IPS-18a (cell line): ENCODE data around the gene RSRC2.
A peak's percentile ranks its signal among the peaks of the same experiment; 100 is the strongest.
"Not testable (repeated sequence)": the region's sequence is repeated elsewhere in the genome, so short reads cannot be mapped to it uniquely, and the experiment has no call there.

Source experiments
- H3K27ac ChIP-seq: one replicate; pipeline ENCODE4 v1.5.1; 2013; ENCODE audit warnings: low read length
- H3K27me3 ChIP-seq: one replicate; pipeline ENCODE4 v1.6.1; 2013; ENCODE audit warnings: mild to moderate bottlenecking, low read length; ENCODE audit not compliant: control insufficient read depth, insufficient read depth
- H3K36me3 ChIP-seq: one replicate; pipeline ENCODE4 v1.6.1; 2013; ENCODE audit warnings: low read depth, low read length; ENCODE audit not compliant: control insufficient read depth
- H3K4me1 ChIP-seq: one replicate; pipeline ENCODE4 v1.6.1; 2013; ENCODE audit warnings: low read depth, low read length; ENCODE audit not compliant: control insufficient read depth
- H3K4me3 ChIP-seq: one replicate; pipeline ENCODE4 v1.5.1; 2013; ENCODE audit warnings: low read length
- H3K9ac ChIP-seq: one replicate; pipeline ENCODE4 v1.6.1; 2013; ENCODE audit warnings: mild to moderate bottlenecking, low read length, moderate library complexity
- H3K9me3 ChIP-seq: one replicate; pipeline ENCODE4 v1.6.1; 2013; ENCODE audit warnings: low read depth, low read length; ENCODE audit not compliant: control insufficient read depth

The RSRC2 gene

DNA sequence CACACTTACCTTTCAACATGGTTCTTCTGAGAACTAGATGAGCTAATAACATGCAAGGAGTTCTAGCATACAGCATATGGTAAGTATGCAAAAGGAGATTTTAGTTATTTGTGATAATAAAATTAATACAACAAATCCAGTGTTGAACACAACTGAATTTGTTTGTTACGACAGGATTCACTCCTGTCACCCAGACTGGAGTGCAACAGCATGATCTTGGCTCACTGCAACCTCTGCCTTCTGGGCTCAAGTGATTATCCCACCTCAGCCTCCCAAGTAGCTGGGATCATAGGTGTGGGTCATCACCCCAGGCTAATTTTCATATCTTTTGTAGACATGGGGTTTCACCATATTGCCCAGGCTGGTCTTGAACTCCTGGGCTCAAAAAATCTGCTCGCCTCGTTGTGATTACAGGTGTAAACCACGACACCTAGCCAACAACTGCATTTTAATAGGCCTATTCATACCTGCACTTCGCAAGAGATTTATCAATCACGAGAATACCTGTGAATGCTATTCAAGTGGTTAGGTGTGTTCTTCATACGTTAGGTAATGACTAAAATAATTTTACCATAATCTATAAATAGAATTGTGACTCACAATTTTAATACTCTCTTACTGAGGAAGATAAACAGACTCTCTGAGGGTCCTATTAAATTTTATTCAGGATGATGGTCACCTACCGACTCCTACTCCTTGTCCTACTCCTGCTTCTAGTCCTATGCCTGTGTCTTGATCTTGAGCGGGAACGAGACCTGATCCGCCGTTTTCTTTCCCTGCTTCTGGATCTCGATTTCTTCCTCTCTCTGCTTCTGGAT lies 10.0 kb downstream of the RSRC2 start:
- no peak overlapping the region for H3K9ac ChIP-seq
- H3K27ac ChIP-seq: no peak overlapping the region
- H3K9me3 ChIP-seq: no peaks in the 10 kb centered on the region
- H3K4me3 ChIP-seq: no peak overlapping the region
- peaks cover 98% of the 10 kb centered on the region for H3K36me3 ChIP-seq
- no peaks in the 10 kb centered on the region for H3K27me3 ChIP-seq
- no peaks in the 10 kb centered on the region for H3K4me1 ChIP-seq

DNA sequence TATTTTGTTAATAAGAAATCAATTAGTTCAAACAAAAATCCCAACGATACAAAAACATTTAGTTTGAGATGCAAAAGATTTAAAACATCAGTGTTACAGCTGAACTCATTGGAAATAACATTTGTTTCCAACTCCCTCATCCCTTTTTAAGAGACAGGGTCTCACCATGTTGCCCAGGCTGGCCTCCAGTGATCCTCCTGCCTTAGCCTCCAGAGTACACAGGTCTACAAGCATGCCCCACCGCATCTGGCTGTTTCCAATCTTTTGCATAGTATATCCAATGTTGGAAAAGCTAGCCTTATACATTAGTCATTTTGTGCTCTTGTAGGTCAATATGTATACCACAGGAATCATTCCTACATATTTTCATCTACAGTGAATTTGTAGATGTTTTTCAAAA lies 11.5 kb downstream of the RSRC2 start:
- no peak overlapping the region for H3K4me3 ChIP-seq
- no peaks in the 10 kb centered on the region for H3K9me3 ChIP-seq
- H3K27me3 ChIP-seq: no peaks in the 10 kb centered on the region
- H3K9ac ChIP-seq: no peak overlapping the region
- no peaks in the 10 kb centered on the region for H3K4me1 ChIP-seq
- no peak overlapping the region for H3K27ac ChIP-seq
- H3K36me3 ChIP-seq: peaks cover 98% of the 10 kb centered on the region

DNA sequence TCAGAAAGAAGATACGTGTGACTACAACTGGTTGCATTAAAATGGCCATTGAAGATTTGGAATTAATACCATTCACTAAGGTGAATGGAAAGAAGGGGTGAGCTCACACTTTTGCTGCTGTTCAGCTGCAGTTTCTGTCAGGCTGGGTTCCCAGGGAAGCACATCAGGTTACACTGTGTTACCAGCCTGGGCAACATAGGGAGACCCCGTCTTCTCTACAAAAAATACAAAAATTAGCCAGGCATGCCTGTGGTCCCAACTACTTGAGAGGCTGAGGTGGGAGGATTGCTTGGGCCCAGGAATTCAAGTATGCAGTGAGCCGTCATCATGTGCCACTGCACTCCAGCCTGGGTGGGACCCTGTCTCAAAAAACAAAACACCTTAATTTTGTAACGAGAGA lies 13.1 kb downstream of the RSRC2 start:
- Histone ChIP-seq H3K9me3 (no peaks in the 10 kb centered on the region), H3K36me3 (peaks cover 98% of the 10 kb centered on the region), H3K27me3 (no peaks in the 10 kb centered on the region), H3K27ac (no peak overlapping the region), H3K9ac (no peak overlapping the region), H3K4me1 (no peaks in the 10 kb centered on the region), H3K4me3 (no peak overlapping the region)

DNA sequence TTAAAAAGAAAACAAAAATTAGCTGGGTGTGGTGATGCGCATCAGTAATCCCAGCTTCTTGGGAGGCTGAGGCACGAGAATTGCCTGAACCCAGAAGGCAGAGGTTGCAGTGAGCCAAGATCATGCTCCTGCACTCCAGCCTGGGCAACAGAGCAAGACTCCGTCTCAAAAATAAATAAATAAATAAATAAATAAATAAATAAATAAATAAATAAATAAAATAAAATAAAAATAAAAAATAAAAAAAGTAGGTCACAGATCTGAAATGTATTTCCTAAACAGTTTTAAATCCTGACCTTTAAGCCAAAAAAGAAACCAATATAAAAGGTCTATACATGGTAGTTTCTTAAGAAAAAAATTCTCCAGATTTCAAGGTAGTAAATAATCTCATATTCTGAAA lies 13.7 kb downstream of the RSRC2 start:
- H3K4me3 ChIP-seq, H3K4me1 ChIP-seq, H3K27me3 ChIP-seq, H3K27ac ChIP-seq, H3K9ac ChIP-seq, H3K9me3 ChIP-seq: not testable (repeated sequence)
- peaks cover 98% of the 10 kb centered on the region for H3K36me3 ChIP-seq

DNA sequence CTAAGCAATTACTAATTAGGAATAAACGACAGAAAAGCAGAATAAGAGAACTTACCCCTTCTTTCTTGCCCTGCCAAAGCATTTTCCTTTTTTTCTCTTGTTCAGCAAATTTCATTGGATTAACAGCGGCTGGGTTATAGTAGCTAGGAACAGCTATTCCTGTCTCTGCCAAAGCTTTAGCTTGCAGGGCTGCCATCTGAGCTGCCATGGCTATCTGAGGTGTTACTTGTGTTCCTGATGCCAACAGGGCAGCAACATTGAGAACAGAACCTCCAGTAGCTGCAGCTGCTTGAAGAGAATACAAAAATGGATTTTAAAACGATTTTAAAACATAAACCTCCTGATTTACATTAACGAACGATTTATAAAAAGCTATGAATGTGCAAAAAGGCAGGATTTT lies 18.6 kb downstream of the RSRC2 start:
- Histone ChIP-seq H3K9me3 (no peaks in the 10 kb centered on the region), H3K9ac (no peak overlapping the region), H3K27ac (no peak overlapping the region), H3K4me1 (no peaks in the 10 kb centered on the region), H3K4me3 (no peak overlapping the region), H3K36me3 (peaks cover 95% of the 10 kb centered on the region), H3K27me3 (no peaks in the 10 kb centered on the region)

DNA sequence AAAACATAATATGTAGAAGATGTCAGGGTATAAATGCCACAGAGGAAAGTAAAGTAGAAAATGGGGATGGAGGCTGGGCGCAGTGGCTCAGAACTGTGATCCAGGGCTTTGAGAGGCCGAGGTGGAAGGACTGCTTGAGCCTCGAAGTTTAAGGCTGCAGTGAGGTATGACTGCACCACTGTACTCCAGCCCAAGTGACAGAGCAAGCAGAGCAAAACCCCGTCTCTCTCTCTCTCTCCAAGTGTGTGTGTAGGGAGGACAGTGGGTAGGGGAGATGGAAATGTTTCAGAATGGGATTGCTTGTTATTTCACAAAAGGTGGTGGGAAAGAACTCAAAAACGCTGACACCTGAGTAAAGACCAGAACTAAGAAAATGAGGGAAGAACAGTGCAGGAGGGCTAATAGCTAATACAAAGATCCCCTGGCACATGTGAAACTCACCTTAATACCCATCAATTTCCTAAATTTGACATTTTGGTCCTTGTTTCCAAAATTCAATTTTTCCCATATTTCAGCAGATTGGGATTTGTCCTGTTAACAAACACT lies 20.3 kb downstream of the RSRC2 start:
- H3K36me3 ChIP-seq: peaks cover 82% of the 10 kb centered on the region
- H3K4me1 ChIP-seq: peaks cover 2% of the 10 kb centered on the region
- H3K4me3 ChIP-seq: no peak overlapping the region
- no peak overlapping the region for H3K27ac ChIP-seq
- H3K9ac ChIP-seq: no peak overlapping the region
- no peaks in the 10 kb centered on the region for H3K27me3 ChIP-seq
- no peaks in the 10 kb centered on the region for H3K9me3 ChIP-seq

DNA sequence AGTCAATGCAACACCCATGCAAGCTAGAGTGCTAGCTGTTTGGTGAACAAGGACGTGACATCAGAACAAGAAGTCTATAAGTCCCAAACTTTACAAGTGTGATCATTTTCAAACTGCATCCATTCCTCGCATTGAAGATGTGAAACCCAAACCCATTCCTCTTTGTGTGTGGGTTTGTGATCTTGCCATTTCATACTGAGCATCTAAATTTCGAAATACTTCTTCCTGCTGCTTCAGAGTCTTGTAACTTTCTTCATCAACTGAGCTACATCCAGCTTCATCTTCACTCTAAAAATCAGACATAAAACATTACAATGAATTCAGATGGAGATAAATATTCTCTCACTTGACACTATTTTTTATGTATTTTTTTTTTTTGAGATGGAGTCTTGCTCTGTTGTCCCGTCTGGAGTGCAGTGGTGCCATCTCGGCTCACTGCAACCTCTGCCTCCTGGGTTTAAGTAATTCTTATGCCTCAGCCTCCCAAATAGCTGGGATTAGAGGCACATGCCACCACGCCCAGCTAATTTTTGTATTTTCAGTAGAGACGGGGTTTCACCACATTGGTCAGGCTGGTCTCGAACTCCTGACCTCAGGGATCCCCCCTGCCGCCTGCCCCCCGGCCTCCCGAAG lies 21.2 kb downstream of the RSRC2 start:
- H3K27me3 ChIP-seq: no peaks in the 10 kb centered on the region
- H3K27ac ChIP-seq: no peak overlapping the region
- H3K9ac ChIP-seq: no peak overlapping the region
- peaks cover 73% of the 10 kb centered on the region for H3K36me3 ChIP-seq
- no peaks in the 10 kb centered on the region for H3K9me3 ChIP-seq
- H3K4me3 ChIP-seq: no peak overlapping the region
- peaks cover 7% of the 10 kb centered on the region for H3K4me1 ChIP-seq

DNA sequence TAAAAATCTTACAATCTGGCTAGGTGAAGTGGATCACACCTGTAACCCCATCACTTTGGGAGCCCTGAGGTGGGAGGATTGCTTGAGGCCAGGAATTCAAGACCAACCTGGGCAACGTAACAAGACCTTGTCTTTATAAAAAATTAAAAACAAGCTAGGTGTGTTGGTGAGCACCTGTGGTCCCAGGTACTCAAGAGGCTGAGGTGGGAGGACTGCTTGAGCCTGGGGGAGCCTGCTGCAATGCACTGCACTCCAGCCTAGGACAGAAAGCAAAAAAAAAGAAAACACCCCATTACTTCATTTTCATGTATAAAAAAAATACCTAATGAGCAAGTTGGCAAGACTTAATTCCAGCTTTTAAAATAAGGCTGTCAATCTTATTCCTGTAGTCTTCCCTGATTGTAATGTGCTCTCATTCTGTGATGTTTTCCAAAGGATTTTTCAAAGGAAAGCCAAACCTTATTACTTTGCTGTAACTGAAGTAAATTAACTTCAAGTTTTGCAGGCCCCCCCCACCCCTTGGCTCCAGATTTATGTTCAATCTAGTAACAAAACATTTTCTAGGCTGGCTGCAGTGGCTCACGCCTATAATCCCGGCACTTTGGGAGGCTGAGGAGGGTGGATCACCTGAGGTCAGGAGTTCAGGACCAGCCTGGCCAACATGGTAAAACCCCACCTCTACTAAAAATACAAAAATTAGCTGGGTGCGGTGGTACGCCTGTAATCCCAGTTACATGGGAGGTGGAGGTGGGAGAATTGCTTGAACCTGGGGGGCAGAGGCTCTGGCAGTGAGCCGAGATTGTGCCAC lies 22.7 kb downstream of the RSRC2 start:
- peaks cover 57% of the 10 kb centered on the region for H3K36me3 ChIP-seq
- H3K27ac ChIP-seq: no peak overlapping the region
- no peaks in the 10 kb centered on the region for H3K9me3 ChIP-seq
- H3K4me1 ChIP-seq: peaks cover 7% of the 10 kb centered on the region
- H3K9ac ChIP-seq: no peak overlapping the region
- H3K27me3 ChIP-seq: no peaks in the 10 kb centered on the region
- H3K4me3 ChIP-seq: no peak overlapping the region

DNA sequence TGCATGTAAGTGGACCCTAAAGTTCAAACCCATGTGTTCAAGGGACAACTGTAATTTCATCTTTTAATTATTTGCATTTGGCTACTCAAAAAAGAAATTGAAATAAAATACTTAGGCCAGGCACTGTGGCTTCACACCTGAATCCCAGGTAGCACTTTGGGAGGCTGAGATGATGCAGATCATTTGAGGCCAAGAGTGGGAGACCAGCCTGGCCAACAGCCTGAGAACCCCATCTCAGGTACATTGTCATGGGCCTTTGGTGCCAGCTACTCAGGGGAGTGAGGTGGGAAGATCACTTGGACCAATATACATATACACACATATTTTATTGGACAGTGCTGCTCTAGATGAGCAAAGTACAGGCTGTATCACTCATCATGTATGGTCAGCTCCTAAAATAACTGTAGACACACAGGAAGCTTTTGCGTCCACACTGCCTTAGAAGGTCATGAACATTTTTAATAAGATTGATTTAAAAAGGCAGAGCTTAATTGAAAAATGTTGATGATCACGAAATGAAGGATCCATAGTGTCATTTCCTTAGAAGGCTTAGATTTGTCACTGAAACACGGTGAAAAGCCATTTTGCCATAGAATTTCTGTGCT lies 23.5 kb downstream of the RSRC2 start:
- no peak overlapping the region for H3K9ac ChIP-seq
- H3K4me3 ChIP-seq: no peak overlapping the region
- H3K27me3 ChIP-seq: no peaks in the 10 kb centered on the region
- no peaks in the 10 kb centered on the region for H3K9me3 ChIP-seq
- H3K4me1 ChIP-seq: peaks cover 7% of the 10 kb centered on the region
- H3K36me3 ChIP-seq: peaks cover 50% of the 10 kb centered on the region
- H3K27ac ChIP-seq: no peak overlapping the region

DNA sequence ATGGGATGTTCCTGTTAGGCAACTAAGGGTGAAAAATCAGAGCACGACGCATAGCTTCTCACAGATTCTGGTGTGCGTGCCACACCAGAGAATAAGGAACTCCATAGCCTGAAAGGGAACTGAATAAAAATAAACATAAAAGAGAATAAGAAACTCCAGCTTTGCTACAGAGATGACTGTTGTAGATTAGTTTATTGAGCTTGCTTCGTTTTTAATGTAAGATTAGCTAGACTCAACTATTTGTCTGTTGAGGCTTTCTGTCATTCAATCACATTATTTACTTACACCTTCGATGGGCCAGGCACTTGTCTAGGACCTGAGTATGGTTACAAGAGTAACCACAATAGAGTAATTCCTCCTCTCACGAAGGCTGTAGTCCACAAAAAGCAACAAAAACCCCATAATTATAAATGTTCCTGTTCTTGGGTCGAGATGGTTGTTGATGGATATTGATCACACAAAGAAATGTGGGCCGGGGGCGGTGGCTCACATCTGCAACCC lies 25.2 kb downstream of the RSRC2 start:
- Histone ChIP-seq H3K27ac (peak overlapping the region; percentile 86), H3K36me3 (peaks cover 34% of the 10 kb centered on the region), H3K27me3 (no peaks in the 10 kb centered on the region), H3K4me3 (peak overlapping the region; percentile 74), H3K9ac (peak overlapping the region; percentile 47), H3K4me1 (peaks cover 7% of the 10 kb centered on the region), H3K9me3 (no peaks in the 10 kb centered on the region)
